Fibroblast of the conjunctiva (primary cell): ENCODE data around the gene ADGRL3.

ENCODE experiments used
- DNase-seq: peaks from one replicate; pipeline ENCODE4 v3.0.0-alpha.2; 2010; ENCODE audit warnings: low read depth

The ADGRL3 gene

GRCh38 chr4:62119195-62119594 lies 919.1 kb downstream of the ADGRL3 start:
- no peak for DNase-seq

GRCh38 chr4:62126064-62126732 lies 926.1 kb downstream of the ADGRL3 start:
- DNase-seq = no peak
